Esophagus squamous epithelium (tissue), 4 donors: ENCODE data around the gene CFAP92.

Experiments
- CTCF ChIP-seq, 6 experiments: fragments of 450-650 bp in 4 of 6; fragments of 200-600 bp in 2 of 6; sonication (generic) in 2 of 6; IDR thresholded peaks; one replicate each; pipeline ENCODE4 v1.5.1; 2016 to 2019; ENCODE audit warnings: antibody characterized with exemption in 6 of 6, mild to moderate bottlenecking in 4 of 6, moderate library complexity in 4 of 6
- POLR2A ChIP-seq, 4 donors: fragments of 450-650 bp; IDR thresholded peaks; one replicate each; pipeline ENCODE4 v1.6.1; 2017; ENCODE audit warnings: antibody characterized with exemption in 4 of 4, mild to moderate bottlenecking in 4 of 4, moderate library complexity in 3 of 4

- TF ChIP-seq CTCF (IDR thresholded peaks at IDR 0.05) = no peak
- no peak for TF ChIP-seq POLR2A (IDR thresholded peaks at IDR 0.05)
These were observed 2.5 kb downstream of the CFAP92 start for GRCh38 chr3:128991355-128991895.
